ENCODE measurements around the gene MPV17L2. TPM values are rescaled to one million over a fixed set of nuclear protein-coding genes. Genes with fewer than 3 reads are reported as not detected.

MPV17L2 gene
- total and polyA plus RNA-seq, 2 experiments from 2014 or later: 38.2 to 51.7 TPM

GRCh38 chr19:18147396-18147795, 45.6 kb upstream of the MPV17L2 start:
- no peaks in the 10 kb centered on the region for H3K27me3 ChIP-seq
- H3K4me1 ChIP-seq (ENCODE audit: low read depth): no peaks in the 10 kb centered on the region
- no peak overlapping the region for H3K27ac ChIP-seq
- H3K9me3 ChIP-seq (ENCODE audit: low read depth): no peaks in the 10 kb centered on the region
- DNase-seq (ENCODE audit: low read depth in 1 of 2, low spot score in 1 of 2): no peak
- H3K4me3 ChIP-seq: no peak overlapping the region
- peaks cover 5% of the 10 kb centered on the region for H3K36me3 ChIP-seq
- TF ChIP-seq CTCF (IDR thresholded peaks at IDR 0.05; ENCODE audit: low read depth, low read length): no peak

- TF ChIP-seq CTCF (IDR thresholded peaks at IDR 0.05; ENCODE audit: low read depth, low read length): no peak
- no peak overlapping the region for H3K4me3 ChIP-seq
- DNase-seq (ENCODE audit: low read depth in 1 of 2, low spot score in 1 of 2): no peak
- no peak overlapping the region for H3K27ac ChIP-seq
- H3K4me1 ChIP-seq (ENCODE audit: low read depth): no peaks in the 10 kb centered on the region
- H3K9me3 ChIP-seq (ENCODE audit: low read depth): no peaks in the 10 kb centered on the region
- H3K27me3 ChIP-seq: no peaks in the 10 kb centered on the region
- H3K36me3 ChIP-seq: peaks cover 3% of the 10 kb centered on the region
These were observed 43.4 kb upstream of the MPV17L2 start for GRCh38 chr19:18149596-18149975.

GRCh38 chr19:18150776-18151624, 42.0 kb upstream of the MPV17L2 start:
- Histone ChIP-seq H3K9me3 (ENCODE audit: low read depth) (no peaks in the 10 kb centered on the region), H3K36me3 (no peaks in the 10 kb centered on the region), H3K27me3 (no peaks in the 10 kb centered on the region), H3K4me1 (ENCODE audit: low read depth) (no peaks in the 10 kb centered on the region), H3K27ac (peak overlapping the region; percentile 22), H3K4me3 (no peak overlapping the region)
- no peak for TF ChIP-seq CTCF (IDR thresholded peaks at IDR 0.05; ENCODE audit: low read depth, low read length)
- DNase-seq (ENCODE audit: low read depth in 1 of 2, low spot score in 1 of 2): no peak

- peak overlapping the region; percentile 33 for H3K4me3 ChIP-seq
- peak; percentile 61 for TF ChIP-seq CTCF (IDR thresholded peaks at IDR 0.05; ENCODE audit: low read depth, low read length)
These were observed 40.6 kb upstream of the MPV17L2 start for GRCh38 chr19:18152442-18152816.

GRCh38 chr19:18152817-18153555, 40.0 kb upstream of the MPV17L2 start, which contains the start of gene PIK3R2:
Gene PIK3R2 (plus strand): TSS chr19:18153163. CDS start chr19:18155880, 2,717 bp downstream.
- H3K27me3 ChIP-seq: no peaks in the 10 kb centered on the region
- no peaks in the 10 kb centered on the region for H3K36me3 ChIP-seq
- peak within 1 kb of the TSS; percentile 96 for H3K4me3 ChIP-seq
- peak within 1 kb of the TSS; percentile 89 for H3K27ac ChIP-seq
- H3K4me1 ChIP-seq (ENCODE audit: low read depth): no peaks in the 10 kb centered on the region
- peak; percentile 99 to 100 for DNase-seq (ENCODE audit: low read depth in 1 of 2, low spot score in 1 of 2)
- H3K9me3 ChIP-seq (ENCODE audit: low read depth): no peaks in the 10 kb centered on the region
- TF ChIP-seq CTCF (IDR thresholded peaks at IDR 0.05; ENCODE audit: low read depth, low read length): no peak

More at GRCh38 chr19:18152442-18152816, 40.6 kb upstream of the MPV17L2 start:
- H3K36me3 ChIP-seq: no peaks in the 10 kb centered on the region
- peak overlapping the region; percentile 89 for H3K27ac ChIP-seq
- DNase-seq (ENCODE audit: low read depth in 1 of 2, low spot score in 1 of 2): peak; percentile 98
- no peaks in the 10 kb centered on the region for H3K27me3 ChIP-seq
- H3K9me3 ChIP-seq (ENCODE audit: low read depth): no peaks in the 10 kb centered on the region
- no peaks in the 10 kb centered on the region for H3K4me1 ChIP-seq (ENCODE audit: low read depth)
